AG04450 (cell line): ENCODE results near the gene COL6A5. TPM values are rescaled to one million over a fixed set of nuclear protein-coding genes. Genes with fewer than 3 reads are reported as not detected.

Experiments
- CTCF ChIA-PET: fragments of 300-600, 350-600 bp; formaldehyde crosslinking; extraction: SDS; loops from one replicate; lab custom pipeline; 2022; ENCODE audit warnings: antibody characterized with exemption, inconsistent platforms; lab: Charles Lee
- POLR2A ChIA-PET: fragments of 350-600 bp; formaldehyde crosslinking; extraction: SDS; loops from one replicate; lab custom pipeline; 2021; ENCODE audit warnings: antibody characterized with exemption, inconsistent platforms; lab: Yijun Ruan, JAX
- DNase-seq: peaks from one replicate; pipeline ENCODE4 v3.0.0-alpha.2; 2011; ENCODE audit warnings: low read depth, low spot score
- H3K27ac ChIP-seq: one replicate; pipeline ENCODE4 v1.5.1; 2012; ENCODE audit warnings: low read depth, low read length, control low read depth
- H3K27me3 ChIP-seq: one replicate; pipeline ENCODE4 v1.6.0; 2012; ENCODE audit warnings: low read length; ENCODE audit not compliant: control insufficient read depth, insufficient read depth
- H3K4me3 ChIP-seq: 2 replicates; pipeline ENCODE4 v1.5.1; 2011; ENCODE audit warnings: mild to moderate bottlenecking, low read depth, low read length, control low read depth
- H3K9me3 ChIP-seq: 2 replicates; pipeline ENCODE4 v1.5.1; 2012; ENCODE audit warnings: low read length; ENCODE audit not compliant: control insufficient read depth, insufficient read depth
- CTCF ChIP-seq: IDR thresholded peaks from 2 replicates; pipeline ENCODE4 v1.5.1; 2011; ENCODE audit warnings: low read depth, low read length, control low read depth, inconsistent platforms
- polyA plus RNA-seq: library from polyadenylated mRNA; depleted of rRNA; stranded (reverse); fragments of >200 nt; gene quantifications from 2 replicates; pipeline ENCODE4 v1.2.3, GENCODE V29; 2011

The COL6A5 gene
- polyA plus RNA-seq, 1 experiment, result not detected

- POLR2A ChIA-PET, result no interaction called here
- DNase-seq, result no peak
Observed at GRCh38 chr3:130507746-130508145, 162.3 kb downstream of the COL6A5 start.

DNA sequence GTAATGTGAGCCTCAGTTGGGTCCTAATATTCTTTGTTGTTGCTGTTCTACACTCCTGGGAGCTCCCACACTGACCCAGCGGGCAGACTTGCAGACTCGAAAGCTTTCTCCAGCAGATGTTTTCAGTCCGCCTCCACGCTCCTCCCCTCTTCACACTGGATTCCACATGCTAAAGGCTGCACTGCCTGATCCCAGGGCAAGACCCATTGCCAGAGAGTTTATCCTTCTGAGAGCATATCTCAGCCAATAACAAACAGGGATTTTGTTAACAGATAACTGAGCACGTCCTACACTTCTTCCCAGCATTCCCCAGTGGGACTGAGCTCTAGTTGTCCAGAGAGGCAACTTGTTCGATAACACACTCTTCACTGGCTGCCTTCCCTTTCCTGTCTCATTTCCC lies 163.5 kb downstream of the COL6A5 start:
- CTCF ChIA-PET, result no interaction called here
- H3K4me3 ChIP-seq, result no peak overlapping the region
- H3K27me3 ChIP-seq, result no peaks in the 10 kb centered on the region
- no peak overlapping the region for H3K27ac ChIP-seq
- POLR2A ChIA-PET, result no interaction called here
- TF ChIP-seq CTCF, result no peak
- no peak for DNase-seq
- no peaks in the 10 kb centered on the region for H3K9me3 ChIP-seq

More at GRCh38 chr3:130507746-130508145, 162.3 kb downstream of the COL6A5 start:
- TF ChIP-seq CTCF, result no peak
- H3K9me3 ChIP-seq, result no peaks in the 10 kb centered on the region
- H3K27me3 ChIP-seq, result no peaks in the 10 kb centered on the region
- H3K27ac ChIP-seq, result no peak overlapping the region
- H3K4me3 ChIP-seq, result no peak overlapping the region
- CTCF ChIA-PET, result no interaction called here

GRCh38 chr3:130514681-130515080 lies 169.2 kb downstream of the COL6A5 start:
- DNase-seq, result no peak
- ChIA-PET POLR2A (no interaction called here), CTCF (no interaction called here)
- Histone ChIP-seq H3K27me3 (peaks cover 17% of the 10 kb centered on the region), H3K4me3 (no peak overlapping the region), H3K27ac (peak overlapping the region; percentile 21), H3K9me3 (no peaks in the 10 kb centered on the region)
- no peak for TF ChIP-seq CTCF

DNA sequence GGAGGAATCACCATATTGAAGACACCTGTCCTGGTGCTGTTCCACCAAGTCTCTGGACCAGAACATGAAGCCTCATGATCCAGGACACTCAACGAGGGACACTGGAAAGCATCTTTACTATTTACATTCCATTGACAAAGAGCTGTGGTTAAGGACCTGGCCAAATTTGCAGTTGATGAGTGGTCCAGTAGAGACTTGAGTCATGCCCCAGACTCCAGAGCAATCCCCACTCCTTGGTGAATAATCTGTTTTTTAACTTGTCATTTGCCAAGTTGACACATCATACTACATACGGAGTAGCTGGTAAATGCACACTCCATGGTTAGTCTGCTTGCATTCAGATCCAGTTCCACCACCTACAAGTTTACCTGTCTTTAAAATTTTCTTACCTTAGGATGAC lies 170.3 kb downstream of the COL6A5 start:
- ChIA-PET CTCF (interaction anchor here (1.1 kb wide), 1 partner anchor 23 kb away, joined by 3 read pairs; no protein-coding TSS in a partner anchor), POLR2A (no interaction called here)
- DNase-seq, result no peak

More for the DNA sequence above, 170.3 kb downstream of the COL6A5 start:
- Histone ChIP-seq H3K27me3 (peaks cover 17% of the 10 kb centered on the region), H3K4me3 (no peak overlapping the region), H3K27ac (no peak overlapping the region), H3K9me3 (no peaks in the 10 kb centered on the region)
- no peak for TF ChIP-seq CTCF
